Upper lobe of left lung (tissue), 4 donors: Measurements from ENCODE around the gene MTM1.

Source experiments
- CTCF ChIP-seq, 6 experiments: fragments of 450-650 bp in 4 of 6; fragments of 200-600 bp in 2 of 6; sonication (generic) in 2 of 6; IDR thresholded peaks; one replicate each; pipeline ENCODE4 v1.5.1; 2016 to 2019; ENCODE audit warnings: antibody characterized with exemption in 6 of 6
- EP300 ChIP-seq, 4 donors: sonication (generic); formaldehyde crosslinking; IDR thresholded peaks; one replicate each; pipeline ENCODE4 v1.5.1; 2017; ENCODE audit warnings: antibody characterized with exemption in 4 of 4, control low read depth in 2 of 4
- POLR2A ChIP-seq, 4 donors: fragments of 450-650 bp; IDR thresholded peaks; one replicate each; pipeline ENCODE4 v1.5.1; 2016 to 2017; ENCODE audit warnings: antibody characterized with exemption in 4 of 4, mild to moderate bottlenecking in 2 of 4
- POLR2AphosphoS5 ChIP-seq, 2 donors: sonication (generic); formaldehyde crosslinking; IDR thresholded peaks; one replicate each; pipeline ENCODE4 v1.5.1; 2017; ENCODE audit warnings: antibody characterized with exemption in 2 of 2

- TF ChIP-seq CTCF (IDR thresholded peaks at IDR 0.05) (no peak), POLR2A (IDR thresholded peaks at IDR 0.05) (no peak), POLR2AphosphoS5 (IDR thresholded peaks at IDR 0.05) (no peak), EP300 (IDR thresholded peaks at IDR 0.05) (no peak)
Measured at GRCh38 chrX:150694738-150695410, 126.5 kb downstream of the MTM1 start.
